WTC11 (cell line): ENCODE results near the gene PAOX. TPM values are rescaled to one million over a fixed set of nuclear protein-coding genes. Genes with fewer than 3 reads are reported as not detected.

Experiments used
- ATAC-seq: fragments of 200-7000 bp; cut with Tn5 transposase; 2 replicates; pipeline ENCODE4 v1.10.0; 2021; ENCODE audit warnings: mild to moderate bottlenecking, moderate library complexity
- CTCF ChIA-PET: fragments of 300-600 bp; sonication (Branson Sonifier 250); formaldehyde crosslinking; loops from one replicate; lab custom pipeline; 2021; ENCODE audit warnings: antibody characterized with exemption; lab: Charles Lee
- POLR2A ChIA-PET: fragments of 350-600 bp; sonication (Branson Sonifier 250); formaldehyde crosslinking; loops from one replicate; lab custom pipeline; 2021; ENCODE audit warnings: antibody characterized with exemption; lab: Charles Lee
- DNase-seq: peaks from one replicate; pipeline ENCODE4 v3.0.0; 2021; ENCODE audit warnings: low spot score
- H3K27ac Mint-ChIP-seq: 2 replicates; pipeline ENCODE4 v1.8.0; 2021; ENCODE audit warnings: mixed read lengths
- H3K27me3 Mint-ChIP-seq: 2 replicates; pipeline ENCODE4 v1.8.0; 2021; ENCODE audit warnings: low read depth, mild to moderate bottlenecking, moderate library complexity, mixed read lengths
- H3K36me3 Mint-ChIP-seq: 2 replicates; pipeline ENCODE4 v1.8.0; 2021; ENCODE audit warnings: mixed read lengths
- H3K4me1 Mint-ChIP-seq: 2 replicates; pipeline ENCODE4 v1.8.0; 2022; ENCODE audit warnings: mixed read lengths
- H3K4me3 Mint-ChIP-seq: 2 replicates; pipeline ENCODE4 v1.8.0; 2021; ENCODE audit warnings: mild to moderate bottlenecking, moderate library complexity, mixed read lengths
- H3K9me3 Mint-ChIP-seq: 2 replicates; pipeline ENCODE4 v1.8.0; 2021; ENCODE audit warnings: mixed read lengths
- E2F5 ChIP-seq: sonication (generic); formaldehyde crosslinking; IDR thresholded peaks from 2 replicates; pipeline ENCODE4 v1.8.1; 2022; ENCODE audit warnings: mild to moderate bottlenecking, moderate library complexity, missing genetic modification reagents
- RELA ChIP-seq: sonication (generic); formaldehyde crosslinking; IDR thresholded peaks from 2 replicates; pipeline ENCODE4 v1.8.1; 2022; ENCODE audit warnings: missing genetic modification reagents, mild to moderate bottlenecking, borderline replicate concordance
- RORB ChIP-seq: fragments of 250-450 bp; sonication (Bioruptor Pico); IDR thresholded peaks from 2 replicates; pipeline ENCODE4 v1.9.0; 2021; ENCODE audit warnings: mild to moderate bottlenecking
- TEAD1 ChIP-seq: sonication (generic); formaldehyde crosslinking; IDR thresholded peaks from 2 replicates; pipeline ENCODE4 v1.8.0; 2022; ENCODE audit warnings: mild to moderate bottlenecking, missing genetic modification reagents
- ZNF263 ChIP-seq: sonication (generic); formaldehyde crosslinking; IDR thresholded peaks from 2 replicates; pipeline ENCODE4 v1.8.1; 2022; ENCODE audit warnings: low read depth, mild to moderate bottlenecking, moderate library complexity, missing genetic modification reagents
- ZNF512 ChIP-seq: sonication (generic); formaldehyde crosslinking; IDR thresholded peaks from 2 replicates; pipeline ENCODE4 v1.8.1; 2022; ENCODE audit warnings: missing genetic modification reagents, borderline replicate concordance
- total RNA-seq: library from RNA; stranded (reverse); gene quantifications from 3 replicates; pipeline ENCODE4 v1.2.3, GENCODE V29; 2021
- TF ChIP-seq, protein P1 (sequence below): sonication (generic); formaldehyde crosslinking; IDR thresholded peaks from 2 replicates; pipeline ENCODE4 v1.8.0; 2022; ENCODE audit warnings: missing genetic modification reagents
- TF ChIP-seq, protein P2 (sequence below): sonication (generic); formaldehyde crosslinking; IDR thresholded peaks from 2 replicates; pipeline ENCODE4 v1.8.1; 2023; ENCODE audit warnings: mild to moderate bottlenecking, missing genetic modification reagents, borderline replicate concordance

Gene PAOX
- total RNA-seq, 1 experiment from 2014 or later: 3.6 TPM

DNA sequence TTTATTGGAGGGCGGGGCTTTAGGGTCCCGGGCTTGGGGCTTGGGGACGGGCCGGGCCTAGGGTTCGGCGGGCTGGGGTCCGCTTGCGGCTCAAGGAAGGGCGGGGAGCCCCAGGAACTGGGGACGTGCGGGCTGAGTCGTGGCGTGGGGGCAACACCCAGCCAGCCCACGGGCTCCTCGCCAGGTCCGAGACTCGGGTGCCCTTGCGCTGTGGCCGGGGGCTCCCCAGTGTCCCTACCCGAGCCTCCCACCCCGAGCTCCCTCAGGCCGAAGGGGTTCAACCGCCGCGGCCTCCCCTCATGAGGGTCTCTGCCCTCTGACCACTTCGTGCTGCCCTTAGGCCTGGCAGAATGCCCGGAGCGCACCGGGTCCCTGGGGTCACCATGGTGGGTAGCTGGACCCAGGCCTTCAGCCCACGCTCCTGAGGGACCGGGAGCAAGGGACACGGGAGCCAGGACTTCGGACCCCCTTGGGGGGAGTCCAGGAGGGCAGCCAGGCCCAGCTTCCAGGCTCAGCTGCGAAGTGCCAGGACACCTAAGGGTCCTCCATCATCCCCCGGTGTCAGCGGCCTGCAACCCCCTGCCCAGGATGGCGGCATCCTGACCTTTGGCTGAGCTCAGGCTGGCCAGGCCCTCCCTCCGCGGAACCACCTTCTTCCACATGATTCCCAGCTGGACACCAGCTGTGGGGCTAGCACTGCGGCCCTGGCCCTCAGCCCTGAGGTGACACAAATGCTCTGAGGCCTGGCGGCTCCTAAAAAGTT is 20.7 kb upstream of the PAOX start (continued):
- TF ChIP-seq, protein P1, sequence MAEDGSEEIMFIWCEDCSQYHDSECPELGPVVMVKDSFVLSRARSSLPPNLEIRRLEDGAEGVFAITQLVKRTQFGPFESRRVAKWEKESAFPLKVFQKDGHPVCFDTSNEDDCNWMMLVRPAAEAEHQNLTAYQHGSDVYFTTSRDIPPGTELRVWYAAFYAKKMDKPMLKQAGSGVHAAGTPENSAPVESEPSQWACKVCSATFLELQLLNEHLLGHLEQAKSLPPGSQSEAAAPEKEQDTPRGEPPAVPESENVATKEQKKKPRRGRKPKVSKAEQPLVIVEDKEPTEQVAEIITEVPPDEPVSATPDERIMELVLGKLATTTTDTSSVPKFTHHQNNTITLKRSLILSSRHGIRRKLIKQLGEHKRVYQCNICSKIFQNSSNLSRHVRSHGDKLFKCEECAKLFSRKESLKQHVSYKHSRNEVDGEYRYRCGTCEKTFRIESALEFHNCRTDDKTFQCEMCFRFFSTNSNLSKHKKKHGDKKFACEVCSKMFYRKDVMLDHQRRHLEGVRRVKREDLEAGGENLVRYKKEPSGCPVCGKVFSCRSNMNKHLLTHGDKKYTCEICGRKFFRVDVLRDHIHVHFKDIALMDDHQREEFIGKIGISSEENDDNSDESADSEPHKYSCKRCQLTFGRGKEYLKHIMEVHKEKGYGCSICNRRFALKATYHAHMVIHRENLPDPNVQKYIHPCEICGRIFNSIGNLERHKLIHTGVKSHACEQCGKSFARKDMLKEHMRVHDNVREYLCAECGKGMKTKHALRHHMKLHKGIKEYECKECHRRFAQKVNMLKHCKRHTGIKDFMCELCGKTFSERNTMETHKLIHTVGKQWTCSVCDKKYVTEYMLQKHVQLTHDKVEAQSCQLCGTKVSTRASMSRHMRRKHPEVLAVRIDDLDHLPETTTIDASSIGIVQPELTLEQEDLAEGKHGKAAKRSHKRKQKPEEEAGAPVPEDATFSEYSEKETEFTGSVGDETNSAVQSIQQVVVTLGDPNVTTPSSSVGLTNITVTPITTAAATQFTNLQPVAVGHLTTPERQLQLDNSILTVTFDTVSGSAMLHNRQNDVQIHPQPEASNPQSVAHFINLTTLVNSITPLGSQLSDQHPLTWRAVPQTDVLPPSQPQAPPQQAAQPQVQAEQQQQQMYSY (CRISPR knock-in tag): no peak

- peaks cover 19% of the 10 kb centered on the region for H3K36me3 Mint-ChIP-seq
- H3K4me1 Mint-ChIP-seq: no peaks in the 10 kb centered on the region
- H3K4me3 Mint-ChIP-seq: no peak overlapping the region
- no peak for DNase-seq
- peaks cover 12% of the 10 kb centered on the region for H3K27me3 Mint-ChIP-seq
- ChIA-PET CTCF (interaction anchor here (2.5 kb wide), 1 partner anchor 29 kb away, joined by 26 read pairs; no protein-coding TSS in a partner anchor), POLR2A (interaction anchor here (1.8 kb wide), 1 partner anchor 20 kb away, joined by 9 read pairs; the partner anchor contains the start of gene PAOX)
- H3K27ac Mint-ChIP-seq: no peak overlapping the region
- no peaks in the 10 kb centered on the region for H3K9me3 Mint-ChIP-seq
- TF ChIP-seq ZNF512: no peak
- TF ChIP-seq TEAD1: no peak
- TF ChIP-seq, protein P2, sequence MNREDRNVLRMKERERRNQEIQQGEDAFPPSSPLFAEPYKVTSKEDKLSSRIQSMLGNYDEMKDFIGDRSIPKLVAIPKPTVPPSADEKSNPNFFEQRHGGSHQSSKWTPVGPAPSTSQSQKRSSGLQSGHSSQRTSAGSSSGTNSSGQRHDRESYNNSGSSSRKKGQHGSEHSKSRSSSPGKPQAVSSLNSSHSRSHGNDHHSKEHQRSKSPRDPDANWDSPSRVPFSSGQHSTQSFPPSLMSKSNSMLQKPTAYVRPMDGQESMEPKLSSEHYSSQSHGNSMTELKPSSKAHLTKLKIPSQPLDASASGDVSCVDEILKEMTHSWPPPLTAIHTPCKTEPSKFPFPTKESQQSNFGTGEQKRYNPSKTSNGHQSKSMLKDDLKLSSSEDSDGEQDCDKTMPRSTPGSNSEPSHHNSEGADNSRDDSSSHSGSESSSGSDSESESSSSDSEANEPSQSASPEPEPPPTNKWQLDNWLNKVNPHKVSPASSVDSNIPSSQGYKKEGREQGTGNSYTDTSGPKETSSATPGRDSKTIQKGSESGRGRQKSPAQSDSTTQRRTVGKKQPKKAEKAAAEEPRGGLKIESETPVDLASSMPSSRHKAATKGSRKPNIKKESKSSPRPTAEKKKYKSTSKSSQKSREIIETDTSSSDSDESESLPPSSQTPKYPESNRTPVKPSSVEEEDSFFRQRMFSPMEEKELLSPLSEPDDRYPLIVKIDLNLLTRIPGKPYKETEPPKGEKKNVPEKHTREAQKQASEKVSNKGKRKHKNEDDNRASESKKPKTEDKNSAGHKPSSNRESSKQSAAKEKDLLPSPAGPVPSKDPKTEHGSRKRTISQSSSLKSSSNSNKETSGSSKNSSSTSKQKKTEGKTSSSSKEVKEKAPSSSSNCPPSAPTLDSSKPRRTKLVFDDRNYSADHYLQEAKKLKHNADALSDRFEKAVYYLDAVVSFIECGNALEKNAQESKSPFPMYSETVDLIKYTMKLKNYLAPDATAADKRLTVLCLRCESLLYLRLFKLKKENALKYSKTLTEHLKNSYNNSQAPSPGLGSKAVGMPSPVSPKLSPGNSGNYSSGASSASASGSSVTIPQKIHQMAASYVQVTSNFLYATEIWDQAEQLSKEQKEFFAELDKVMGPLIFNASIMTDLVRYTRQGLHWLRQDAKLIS: no peak
- TF ChIP-seq E2F5 (CRISPR knock-in tag): no peak
- TF ChIP-seq, all 79 proteins: peak for 0
- ATAC-seq: no peak
These were observed 20.1 kb upstream of the PAOX start for GRCh38 chr10:133358925-133359310.

DNA sequence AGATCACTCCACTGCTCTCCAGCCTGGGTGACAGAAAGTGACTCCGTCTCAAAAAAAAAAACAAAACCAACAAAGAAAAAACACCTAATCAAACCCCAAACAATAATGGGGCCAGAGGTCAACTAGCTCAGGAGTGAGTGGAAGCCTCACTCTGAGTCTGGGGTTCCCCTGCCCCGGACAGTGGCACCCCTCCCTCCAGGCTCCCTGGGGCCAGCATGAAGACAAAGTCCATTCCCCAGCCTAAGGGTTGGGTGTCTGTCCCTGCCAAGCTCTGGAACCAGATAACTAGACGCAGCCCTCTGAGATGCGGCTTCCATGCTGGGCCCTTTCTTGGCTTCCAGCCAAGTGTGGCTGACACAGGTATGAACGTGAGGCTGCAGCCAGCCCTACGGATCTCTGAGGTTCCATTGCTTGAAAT is 19.5 kb upstream of the PAOX start:
- ChIA-PET POLR2A (no interaction called here), CTCF (no interaction called here)
- no peak for TF ChIP-seq RELA (CRISPR knock-in tag)
- no peak for TF ChIP-seq ZNF263
- no peak for TF ChIP-seq RORB
- DNase-seq (no peak), ATAC-seq (no peak)
- Mint-ChIP-seq H3K4me1 (no peaks in the 10 kb centered on the region), H3K4me3 (no peak overlapping the region), H3K27ac (no peak overlapping the region), H3K9me3 (no peaks in the 10 kb centered on the region), H3K27me3 (peaks cover 12% of the 10 kb centered on the region), H3K36me3 (peaks cover 22% of the 10 kb centered on the region)
